ENCODE data around the gene KLF15.

- TF ChIP-seq CTCF (IDR thresholded peaks at IDR 0.05; ENCODE audit: low read depth, low read length) = no peak
- no peak for TF ChIP-seq POLR2A (IDR thresholded peaks at IDR 0.05; ENCODE audit: extremely low read depth, insufficient read length)
- TF ChIP-seq MYC (IDR thresholded peaks at IDR 0.05; ENCODE audit: low read depth, low read length) = no peak
Measured at GRCh38 chr3:126306888-126307482, 50.2 kb downstream of the KLF15 start.

All from NB4 (cell line).